SU-DHL-6 (cell line): ENCODE results near the gene AP1S3.
"Not testable (repeated sequence)": the region's sequence is repeated elsewhere in the genome, so short reads cannot be mapped to it uniquely, and the experiment has no call there.

Experiments used
- H2AFZ ChIP-seq: fragments of 200-600 bp; sonication (generic); 2 replicates; pipeline ENCODE4 v1.6.1; 2014; ENCODE audit warnings: low read depth, mild to moderate bottlenecking, moderate library complexity, mixed read lengths, antibody characterized with exemption, low read length; ENCODE audit not compliant: severe bottlenecking
- H3F3A ChIP-seq: fragments of 200-600 bp; shearing (Covaris generic); 2 replicates; pipeline ENCODE4 v1.6.0; 2016; ENCODE audit warnings: antibody characterized with exemption, mild to moderate bottlenecking; ENCODE audit not compliant: insufficient read depth
- H3K27ac ChIP-seq: fragments of 200-600 bp; sonication (generic); 2 replicates; pipeline ENCODE4 v1.5.1; 2016; ENCODE audit warnings: low read depth, mild to moderate bottlenecking, low read length, moderate library complexity, mixed read lengths
- H3K27me3 ChIP-seq: fragments of 200-600 bp; sonication (generic), shearing (Covaris generic); 2 replicates; pipeline ENCODE4 v1.6.0; 2014; ENCODE audit warnings: mild to moderate bottlenecking, low read length
- H3K36me3 ChIP-seq: fragments of 200-600 bp; sonication (generic); 2 replicates; pipeline ENCODE4 v1.6.1; 2014; ENCODE audit warnings: mild to moderate bottlenecking, low read length, mixed read lengths
- H3K4me2 ChIP-seq: fragments of 300-600, 200-600 bp; shearing (Covaris generic), sonication (generic); 2 replicates; pipeline ENCODE4 v1.6.0; 2014; ENCODE audit warnings: low read length, low read depth, mild to moderate bottlenecking; ENCODE audit not compliant: poor library complexity, severe bottlenecking
- H3K4me3 ChIP-seq: fragments of 200-600 bp; sonication (generic); 2 replicates; pipeline ENCODE4 v1.5.1; 2014; ENCODE audit warnings: antibody characterized with exemption, low read length, mild to moderate bottlenecking, mixed read lengths; ENCODE audit not compliant: insufficient read depth, poor library complexity, severe bottlenecking
- H3K79me2 ChIP-seq: fragments of 200-600 bp; sonication (generic); 2 replicates; pipeline ENCODE4 v1.6.1; 2014; ENCODE audit warnings: mild to moderate bottlenecking, low read length, moderate library complexity; ENCODE audit not compliant: insufficient read depth
- H3K9ac ChIP-seq: fragments of 200-600 bp; sonication (generic); 2 replicates; pipeline ENCODE4 v1.7.0; 2014; ENCODE audit warnings: mild to moderate bottlenecking, low read length
- H3K9me2 ChIP-seq: fragments of 200-600 bp; sonication (generic); replicated peaks from 2 replicates; pipeline ENCODE4 v1.6.1; 2014; ENCODE audit warnings: low read length; ENCODE audit not compliant: insufficient read depth
- H3K9me3 ChIP-seq: fragments of 200-600 bp; sonication (generic); 2 replicates; pipeline ENCODE4 v1.6.1; 2014; ENCODE audit warnings: low read length, mixed read lengths; ENCODE audit not compliant: insufficient read depth
- H4K20me1 ChIP-seq: fragments of 200-600 bp; sonication (generic); 2 replicates; pipeline ENCODE4 v1.6.1; 2014; ENCODE audit warnings: low read depth, mild to moderate bottlenecking, antibody characterized with exemption, low read length, moderate library complexity, mixed read lengths
- CTCF ChIP-seq: fragments of 200-600 bp; sonication (generic); IDR thresholded peaks from one replicate; pipeline ENCODE4 v1.5.1; 2017; ENCODE audit warnings: antibody characterized with exemption, mild to moderate bottlenecking, low read length, moderate library complexity; ENCODE audit not compliant: insufficient read depth, poor library complexity, severe bottlenecking
- EZH2phosphoT487 ChIP-seq: fragments of 200-600 bp; sonication (generic), shearing (Covaris generic); conservative IDR thresholded peaks from 2 replicates; pipeline ENCODE4 v1.6.1; 2018; ENCODE audit warnings: mild to moderate bottlenecking, antibody characterized with exemption, low read length, moderate library complexity, mixed read lengths

AP1S3 gene

DNA sequence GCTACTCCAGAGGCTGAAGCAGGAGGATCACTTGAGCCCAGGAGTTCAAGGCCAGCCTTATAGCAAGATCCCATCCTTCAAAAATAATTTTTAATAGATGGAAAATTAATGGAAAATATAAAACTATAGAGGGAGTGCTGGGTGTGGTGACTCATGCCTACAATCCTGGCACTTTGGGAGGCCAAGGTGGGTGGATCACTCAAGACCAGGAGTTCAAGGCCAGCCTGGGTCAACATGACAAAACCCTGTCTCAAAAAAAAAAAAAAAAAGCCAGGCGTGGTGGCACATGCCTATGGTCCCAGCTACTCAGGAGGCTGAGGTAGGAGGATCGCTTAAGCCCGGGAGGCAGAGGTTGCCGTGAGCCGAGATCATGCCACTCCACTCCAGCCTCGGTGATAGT, 48.0 kb downstream of the AP1S3 start:
- Histone ChIP-seq H4K20me1 (no peaks in the 10 kb centered on the region), H3K9me3 (no peaks in the 10 kb centered on the region), H2AFZ (no peak overlapping the region), H3K4me3 (no peak overlapping the region), H3K9me2 (no peaks in the 10 kb centered on the region), H3K36me3 (no peaks in the 10 kb centered on the region), H3K9ac (no peak overlapping the region), H3K27ac (no peak overlapping the region), H3F3A (no peaks in the 10 kb centered on the region), H3K27me3 (no peaks in the 10 kb centered on the region), H3K79me2 (no peaks in the 10 kb centered on the region), H3K4me2 (no peak overlapping the region)
- TF ChIP-seq CTCF: no peak

DNA sequence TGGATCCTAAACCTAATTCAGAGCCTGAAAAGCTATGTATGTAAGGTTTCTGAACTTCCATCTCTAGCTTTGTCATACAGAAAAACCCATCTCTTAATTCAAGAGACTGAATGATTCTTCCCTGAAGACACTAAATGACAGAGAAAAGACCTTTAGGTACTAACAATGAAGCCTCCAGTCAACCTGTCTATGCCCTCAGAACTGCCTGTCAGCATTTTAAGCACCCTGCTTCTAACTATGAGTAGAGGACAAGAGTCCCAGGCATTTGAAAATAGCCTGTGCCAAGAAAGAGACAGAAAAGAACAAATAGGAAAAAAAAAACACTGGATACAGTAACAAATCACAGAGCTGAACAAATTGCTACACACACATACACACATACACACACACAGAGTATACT, 48.6 kb downstream of the AP1S3 start:
- no peak overlapping the region for H3K4me2 ChIP-seq

DNA sequence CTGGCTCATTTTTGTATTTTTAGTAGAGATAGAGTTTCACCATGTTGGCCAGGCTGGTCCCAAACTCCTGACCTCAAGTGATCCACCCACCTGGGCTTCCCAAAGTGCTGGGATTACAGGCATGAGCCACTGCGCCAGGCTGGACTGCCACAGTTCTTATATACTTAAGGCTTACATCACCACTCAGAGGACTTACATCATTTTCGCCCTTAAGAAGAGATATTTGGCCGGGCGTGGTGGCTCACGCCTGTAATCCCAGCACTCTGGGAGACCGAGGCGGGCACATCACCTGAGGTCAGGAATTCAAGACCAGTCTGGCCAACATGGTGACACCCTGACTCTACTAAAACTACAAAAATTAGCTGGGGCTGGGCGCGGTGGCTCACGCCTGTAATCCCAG, 49.3 kb downstream of the AP1S3 start:
- not testable (repeated sequence) for H3K9me3 ChIP-seq, H2AFZ ChIP-seq, H3K79me2 ChIP-seq, H3K4me3 ChIP-seq, H3K4me2 ChIP-seq, H3K27me3 ChIP-seq, H4K20me1 ChIP-seq, H3K36me3 ChIP-seq, H3K9me2 ChIP-seq, H3K27ac ChIP-seq, H3F3A ChIP-seq, H3K9ac ChIP-seq

More for the DNA sequence above, 48.6 kb downstream of the AP1S3 start:
- Histone ChIP-seq H2AFZ (no peak overlapping the region), H3K27ac (no peak overlapping the region), H3K79me2 (no peaks in the 10 kb centered on the region), H3K9ac (no peak overlapping the region), H3K9me3 (no peaks in the 10 kb centered on the region), H3F3A (no peaks in the 10 kb centered on the region), H3K4me3 (no peak overlapping the region), H4K20me1 (no peaks in the 10 kb centered on the region), H3K9me2 (no peaks in the 10 kb centered on the region), H3K36me3 (no peaks in the 10 kb centered on the region), H3K27me3 (no peaks in the 10 kb centered on the region)
- TF ChIP-seq EZH2phosphoT487 (no peak), CTCF (no peak)

DNA sequence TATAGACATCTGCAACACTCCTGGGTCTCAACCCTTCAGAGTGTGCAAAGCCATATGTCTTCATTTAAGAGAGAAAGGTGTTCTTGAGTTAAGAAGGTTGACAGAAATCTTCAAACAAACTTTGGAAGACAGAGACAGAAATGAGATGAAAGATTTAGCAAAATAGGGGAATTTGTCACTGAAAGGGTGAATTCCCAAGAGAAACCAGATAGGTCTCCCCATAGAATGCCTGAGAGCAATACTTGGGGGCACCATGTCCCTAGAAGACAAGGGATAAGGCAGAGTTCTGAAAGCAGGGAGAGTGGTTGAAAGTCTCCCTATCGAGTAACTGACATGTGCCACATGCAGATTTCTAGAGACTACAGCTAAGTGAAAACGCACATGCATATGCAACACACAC, 50.0 kb downstream of the AP1S3 start:
- H3K36me3 ChIP-seq: no peaks in the 10 kb centered on the region
- H3K27ac ChIP-seq: no peak overlapping the region
- H3F3A ChIP-seq: no peaks in the 10 kb centered on the region
- H2AFZ ChIP-seq: no peak overlapping the region
- no peaks in the 10 kb centered on the region for H3K27me3 ChIP-seq
- H3K9me3 ChIP-seq: no peaks in the 10 kb centered on the region
- H3K4me3 ChIP-seq: no peak overlapping the region
- H4K20me1 ChIP-seq: no peaks in the 10 kb centered on the region
- H3K9ac ChIP-seq: no peak overlapping the region
- TF ChIP-seq EZH2phosphoT487 (no peak), CTCF (no peak)
- H3K4me2 ChIP-seq: no peak overlapping the region
- H3K79me2 ChIP-seq: no peaks in the 10 kb centered on the region
- H3K9me2 ChIP-seq: no peaks in the 10 kb centered on the region
